Eye (tissue), 1 donor: ENCODE data around the gene FAM76A.
"Not testable (repeated sequence)": the region's sequence is repeated elsewhere in the genome, so short reads cannot be mapped to it uniquely, and the experiment has no call there.

ENCODE experiments used
- DNase-seq: peaks from one replicate; pipeline ENCODE4 v3.0.0-alpha.2; 2015

FAM76A gene

GRCh38 chr1:27725374-27726172, at the start of gene FAM76A:
Gene FAM76A (plus strand): TSS chr1:27725961. CDS start chr1:27726081, 120 bp downstream.
- DNase-seq: peak; percentile 100

- DNase-seq: no peak
Observed at GRCh38 chr1:27676410-27676809, 49.4 kb upstream of the FAM76A start.

GRCh38 chr1:27678747-27679146, 47.0 kb upstream of the FAM76A start:
- DNase-seq: no peak

DNA sequence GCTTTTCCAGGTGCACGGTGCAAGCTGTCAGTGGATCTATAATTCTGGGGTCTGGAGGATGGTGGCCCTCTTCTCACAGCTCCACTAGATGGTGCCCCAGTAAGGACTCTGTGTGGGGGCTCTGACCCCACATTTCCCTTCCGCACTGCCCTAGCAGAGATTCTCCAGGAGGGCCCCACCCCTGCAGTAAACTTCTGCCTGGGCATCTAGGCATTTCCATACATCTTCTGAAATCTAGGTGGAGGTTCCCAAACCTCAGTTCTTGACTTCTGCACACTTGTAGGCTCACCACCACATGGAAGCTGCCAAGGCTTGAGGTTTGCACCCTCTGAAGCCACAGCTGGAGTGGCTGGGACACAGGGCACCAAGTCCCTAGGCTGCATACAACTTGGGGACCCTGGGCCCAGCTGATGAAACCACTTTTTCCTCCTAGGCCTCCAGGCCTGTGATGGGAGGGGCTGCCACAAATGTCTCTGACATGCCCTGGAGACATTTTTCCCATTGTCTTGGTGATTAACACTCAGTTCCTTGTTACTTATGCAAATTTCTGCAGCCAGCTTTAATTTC, 45.5 kb upstream of the FAM76A start:
- not testable (repeated sequence) for DNase-seq

- not testable (repeated sequence) for DNase-seq
Observed at GRCh38 chr1:27681580-27681979, 44.2 kb upstream of the FAM76A start.

GRCh38 chr1:27682351-27682944, 43.3 kb upstream of the FAM76A start:
- no peak for DNase-seq

GRCh38 chr1:27684176-27684575, 41.6 kb upstream of the FAM76A start:
- DNase-seq: no peak

DNA sequence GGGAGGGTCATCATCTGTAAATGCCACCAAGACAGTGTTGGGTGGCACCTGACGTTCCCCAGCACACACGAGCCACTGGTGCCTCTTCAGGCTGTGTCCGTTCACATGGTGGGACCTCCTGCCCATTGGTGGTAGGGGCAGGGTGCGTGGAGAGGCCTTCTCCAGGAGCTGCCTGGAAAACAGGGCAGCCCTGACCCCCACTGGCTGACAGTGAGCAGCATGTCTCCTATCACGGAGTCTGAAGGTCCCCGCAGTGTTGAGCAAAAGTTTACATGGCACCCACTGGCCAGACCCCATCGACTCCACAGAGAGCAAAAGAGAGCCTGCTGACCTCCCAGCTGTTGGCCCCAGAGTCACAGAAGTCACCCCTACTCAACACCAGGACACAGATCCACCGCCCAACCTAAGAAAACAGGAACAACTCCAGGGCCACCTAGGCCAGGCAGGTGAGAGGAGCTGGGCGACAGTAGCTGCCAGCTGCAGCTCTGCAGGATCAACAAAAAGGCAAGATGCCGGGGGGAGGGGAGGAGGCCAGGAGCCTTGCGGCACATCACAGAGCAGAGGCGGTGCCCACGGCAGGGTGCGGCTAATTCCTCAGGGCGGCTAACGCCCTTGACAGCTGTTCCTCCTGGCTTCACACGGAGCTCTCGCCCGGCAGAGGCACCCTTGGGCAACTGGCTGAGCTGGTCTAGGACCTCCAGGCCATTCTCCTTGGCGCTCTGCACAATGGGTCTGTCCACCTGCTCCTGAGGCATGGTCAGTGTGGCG, 39.4 kb upstream of the FAM76A start:
- DNase-seq: no peak

GRCh38 chr1:27687906-27688305, 37.9 kb upstream of the FAM76A start:
- no peak for DNase-seq

DNA sequence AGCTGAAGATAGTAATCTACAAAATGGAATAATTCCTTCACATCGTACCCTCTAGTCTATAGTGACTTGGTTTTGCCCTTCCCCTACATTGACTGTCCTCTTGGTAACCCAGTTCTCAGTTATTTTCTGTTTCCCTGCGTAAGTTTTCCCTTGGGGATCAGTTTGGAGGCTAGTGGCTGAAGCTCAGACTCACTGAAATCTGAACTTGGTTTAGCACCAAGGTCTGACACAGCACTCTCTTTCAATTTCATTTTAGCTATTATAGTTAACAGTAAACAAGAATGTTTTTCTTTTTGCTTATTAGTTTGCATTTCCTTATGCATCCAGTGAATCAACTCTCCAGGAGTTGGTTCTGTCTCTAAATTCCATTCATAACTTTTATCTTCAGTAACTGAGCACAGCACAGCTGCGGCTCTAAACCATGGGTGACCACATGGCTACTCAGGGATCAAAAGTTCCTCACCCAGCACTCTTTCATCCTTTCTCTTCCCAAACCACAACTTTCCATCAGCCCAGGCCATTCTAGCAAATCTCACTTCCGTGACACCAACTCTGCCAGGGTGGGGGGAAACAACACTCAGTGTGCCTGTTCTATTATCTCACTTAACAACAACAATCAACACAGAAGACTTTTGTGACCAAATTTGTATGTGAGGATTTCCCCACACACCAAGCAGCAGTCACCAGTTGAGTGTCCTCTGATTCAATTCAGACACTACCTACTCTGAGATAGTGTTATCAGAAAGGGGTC, 36.2 kb upstream of the FAM76A start:
- no peak for DNase-seq

DNA sequence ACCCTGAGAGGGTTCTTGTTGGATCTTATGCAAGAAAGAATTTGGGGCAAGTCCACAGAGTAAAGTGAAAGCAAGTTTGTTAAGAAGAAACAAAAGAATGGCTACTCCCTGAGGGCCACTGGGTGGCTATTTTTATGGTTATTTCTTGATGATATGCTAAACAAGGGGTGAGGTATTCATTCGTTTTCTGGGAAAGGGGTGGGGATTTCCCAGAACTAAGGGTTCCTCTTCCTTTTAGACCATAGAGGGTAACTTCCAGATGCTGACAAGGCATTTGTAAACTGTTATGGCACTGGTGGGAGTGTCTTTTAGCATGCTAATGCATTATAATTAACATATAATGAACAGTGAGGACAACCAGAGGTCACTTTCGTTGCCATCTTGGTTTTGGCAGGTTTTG, 35.6 kb upstream of the FAM76A start:
- DNase-seq: no peak

DNA sequence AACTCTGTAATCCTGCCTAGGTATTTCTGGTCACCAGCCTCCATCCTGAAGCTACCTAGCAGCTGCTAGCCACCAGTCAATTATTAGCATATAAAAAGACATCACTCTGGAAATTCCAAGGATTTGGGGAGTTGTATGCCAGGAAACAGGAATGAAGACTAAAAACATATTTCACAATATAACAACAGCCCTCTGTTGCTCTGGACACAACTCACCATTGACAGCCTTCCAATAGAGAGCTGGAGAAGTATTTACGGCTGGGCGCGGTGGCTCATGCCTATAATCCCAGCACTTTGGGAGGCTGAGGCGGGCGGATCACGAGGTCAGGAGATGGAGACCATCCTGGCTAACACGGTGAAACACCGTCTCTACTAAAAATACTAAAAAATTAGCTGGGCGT, 28.9 kb upstream of the FAM76A start:
- DNase-seq: not testable (repeated sequence)

DNA sequence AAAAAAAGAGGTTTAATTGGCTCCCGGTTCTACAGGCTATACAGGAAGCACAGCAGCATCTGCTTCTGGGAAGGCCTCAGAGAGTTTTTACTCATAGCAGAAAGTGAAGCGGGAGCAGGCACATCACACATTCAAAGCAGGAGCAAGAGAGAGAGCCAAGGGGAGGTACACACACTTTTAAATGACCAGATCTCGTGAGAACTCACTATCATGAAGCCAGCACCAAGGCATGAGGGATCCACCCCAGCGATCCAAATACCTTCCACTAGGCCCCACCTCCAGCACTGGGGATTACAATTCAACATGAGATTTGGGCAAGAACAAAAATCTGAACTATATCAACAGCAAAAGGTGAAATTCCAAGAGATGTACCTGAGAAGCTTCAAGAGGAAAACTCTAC, 20.8 kb upstream of the FAM76A start:
- DNase-seq: no peak

- DNase-seq: no peak
Observed at GRCh38 chr1:27705545-27705944, 20.2 kb upstream of the FAM76A start.

DNA sequence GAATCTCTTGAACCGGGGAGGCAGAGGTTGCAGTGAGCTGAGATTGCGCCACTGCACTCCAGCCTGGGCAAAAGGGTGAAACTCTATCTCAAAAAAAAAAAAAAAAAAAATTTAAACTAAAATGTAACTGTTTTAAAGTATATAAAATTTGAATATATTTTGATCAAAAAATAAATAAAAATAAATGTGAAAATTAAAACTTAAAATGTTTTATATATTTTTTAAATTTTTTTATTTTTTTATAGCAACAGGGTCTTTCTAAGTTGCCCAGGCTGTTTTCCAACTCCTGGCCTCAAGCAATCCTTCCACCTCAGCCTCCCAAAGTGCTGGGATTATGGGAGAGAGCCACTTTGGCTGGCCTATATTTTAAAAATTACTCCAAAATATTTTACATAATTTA, 15.2 kb upstream of the FAM76A start:
- DNase-seq: no peak

DNA sequence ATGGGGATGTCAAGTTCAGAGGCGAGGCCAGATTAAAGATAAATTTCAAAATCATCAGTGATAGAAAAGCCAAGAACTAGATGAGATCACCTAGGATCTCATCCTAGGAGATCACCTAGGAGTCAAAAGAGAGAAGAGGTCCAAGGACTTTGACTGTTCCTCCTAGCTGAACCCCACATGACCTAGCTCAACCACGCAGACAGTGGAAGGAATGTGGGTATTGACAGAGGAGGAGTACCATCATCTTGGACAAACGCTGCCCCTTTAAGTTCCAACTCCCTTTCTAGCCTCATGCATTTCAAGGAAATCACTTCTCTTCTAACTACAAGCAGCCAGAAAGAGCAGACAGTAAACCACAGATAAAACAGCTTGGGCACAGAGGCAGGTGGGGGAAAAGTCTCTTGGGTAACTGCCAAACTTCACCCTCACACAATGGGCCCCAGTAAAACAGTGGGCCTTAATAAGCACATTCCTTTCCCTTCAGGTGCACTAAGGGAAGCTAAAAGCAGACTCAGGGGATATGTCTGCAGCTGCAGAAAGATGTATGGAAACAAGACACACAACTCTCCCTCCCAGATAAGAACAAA, 12.5 kb upstream of the FAM76A start:
- no peak for DNase-seq

DNA sequence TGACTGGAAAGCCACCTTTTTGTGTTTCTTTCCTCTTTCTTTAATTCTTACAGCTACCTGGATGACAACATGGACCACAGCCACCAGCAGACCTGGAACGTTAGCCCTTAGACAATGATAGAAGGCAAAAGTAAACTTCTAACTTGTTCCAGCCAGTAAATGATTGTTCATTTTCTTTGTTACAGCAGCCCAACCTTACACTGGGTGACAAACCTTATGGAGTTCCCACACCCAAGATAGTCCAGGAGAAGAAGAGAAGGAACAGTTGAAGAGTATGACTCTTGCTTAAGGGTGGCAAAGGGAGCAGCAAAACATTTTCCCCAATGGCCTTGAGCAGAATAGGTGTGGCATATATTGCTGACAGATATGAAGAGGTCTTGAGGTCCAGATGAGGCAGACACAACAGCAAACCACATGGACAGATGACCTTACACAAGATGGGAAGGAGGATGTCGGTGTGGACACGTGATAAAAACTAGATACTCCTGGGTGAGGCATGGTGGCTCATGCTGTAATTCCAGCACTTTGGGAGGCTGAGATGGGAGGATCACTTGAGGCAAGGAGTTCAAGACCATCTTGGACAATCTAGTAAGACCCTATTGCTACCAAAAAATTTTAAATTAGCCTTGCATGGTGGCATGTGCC, 11.8 kb upstream of the FAM76A start:
- DNase-seq: no peak

- DNase-seq: no peak
Observed at GRCh38 chr1:27716262-27716895, 9.4 kb upstream of the FAM76A start.

- DNase-seq: no peak
Observed at GRCh38 chr1:27719286-27720251, 6.2 kb upstream of the FAM76A start.

DNA sequence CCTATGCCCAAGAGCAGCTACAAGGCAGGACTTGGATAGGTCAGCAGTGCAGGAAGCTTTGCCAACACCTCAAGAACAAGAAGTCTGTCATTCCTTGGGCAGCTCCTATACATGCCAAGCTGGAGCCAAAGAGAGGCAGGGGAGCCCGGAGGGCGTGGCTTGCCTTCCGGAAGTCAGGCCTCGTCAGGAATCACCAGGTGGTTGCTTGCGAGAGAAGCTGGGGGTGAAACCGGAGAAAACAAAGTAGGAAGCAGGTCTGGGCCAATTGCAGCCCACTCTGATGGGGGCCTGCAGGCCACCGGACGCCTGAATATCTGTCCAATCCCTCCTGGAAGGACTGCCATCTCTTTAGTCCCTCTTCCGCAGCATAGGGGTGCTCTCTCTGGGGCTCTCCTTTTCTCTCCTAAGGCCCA, 794 bp upstream of the FAM76A start:
- DNase-seq: no peak
